Upper lobe of left lung (tissue), 6 donors: ENCODE measurements around the gene RASL10B. TPM values are rescaled to one million over a fixed set of nuclear protein-coding genes. Genes with fewer than 3 reads are reported as not detected.

Source experiments
- ATAC-seq, 2 donors: fragments of 200-7000 bp; cut with Tn5 transposase; one replicate each; pipeline ENCODE4 v1.9.1; 2022; ENCODE audit warnings: mild to moderate bottlenecking in 2 of 2, moderate library complexity in 2 of 2; ENCODE audit not compliant: low FRiP score in 2 of 2
- DNase-seq, 2 donors: peaks; one replicate each; pipeline ENCODE4 v3.0.0-alpha.2; 2019 to 2020
- H3K27ac ChIP-seq, 4 donors: fragments of 200-600 bp; sonication (generic); one replicate each; pipeline ENCODE4 v1.5.1; 2016 to 2019
- H3K27me3 ChIP-seq, 4 donors: fragments of 200-600 bp; sonication (generic); one replicate each; pipeline ENCODE4 v1.5.1; 2017 to 2019
- H3K36me3 ChIP-seq, 4 donors: fragments of 200-600 bp; sonication (generic); one replicate each; pipeline ENCODE4 v1.5.1; 2016 to 2019
- H3K4me1 ChIP-seq, 4 donors: fragments of 200-600 bp; sonication (generic); one replicate each; pipeline ENCODE4 v1.5.1; 2018 to 2019
- H3K4me3 ChIP-seq, 4 donors: fragments of 200-600 bp; sonication (generic); one replicate each; pipeline ENCODE4 v1.5.1; 2017 to 2019; ENCODE audit warnings: mild to moderate bottlenecking in 2 of 4, moderate library complexity in 1 of 4
- H3K9me3 ChIP-seq, 4 donors: fragments of 200-600 bp; sonication (generic); one replicate each; pipeline ENCODE4 v1.5.1; 2018 to 2019
- CTCF ChIP-seq, 6 experiments: fragments of 450-650 bp in 4 of 6; fragments of 200-600 bp in 2 of 6; sonication (generic) in 2 of 6; IDR thresholded peaks; one replicate each; pipeline ENCODE4 v1.5.1; 2016 to 2019; ENCODE audit warnings: antibody characterized with exemption in 6 of 6
- EP300 ChIP-seq, 4 donors: sonication (generic); formaldehyde crosslinking; IDR thresholded peaks; one replicate each; pipeline ENCODE4 v1.5.1; 2017; ENCODE audit warnings: antibody characterized with exemption in 4 of 4, control low read depth in 2 of 4
- POLR2A ChIP-seq, 4 donors: fragments of 450-650 bp; IDR thresholded peaks; one replicate each; pipeline ENCODE4 v1.5.1; 2016 to 2017; ENCODE audit warnings: antibody characterized with exemption in 4 of 4, mild to moderate bottlenecking in 2 of 4
- POLR2AphosphoS5 ChIP-seq, 2 donors: sonication (generic); formaldehyde crosslinking; IDR thresholded peaks; one replicate each; pipeline ENCODE4 v1.5.1; 2017; ENCODE audit warnings: antibody characterized with exemption in 2 of 2
- whole genome bisulfite sequencing, 2 donors: methylation state at CpG; one replicate each; pipeline ENCODE4 v1.1.5; 2017 to 2018; 5-methylcytosine and 5-hydroxymethylcytosine counted together
- total RNA-seq, 6 donors: library from RNA; depleted of rRNA in 4 of 6; stranded (reverse); fragments of >200 nt in 4 of 6; gene quantifications; one replicate each; pipeline versions ENCODE4 v1.1.0 to v1.2.1, GENCODE V29; 2016 to 2021
- donor health status: DM: no; HTN: no; CAD: no; lungs with moderate emphysema.
- donor health status: DM: no; HTN: yes; CAD: no; lungs with severe emphysema.

The RASL10B gene
- total RNA-seq, 6 donors from 2014 or later = 1.0 to 4.1 (median 1.7) TPM

GRCh38 chr17:35709874-35710273 lies 21.6 kb upstream of the RASL10B start:
- no peak overlapping the region for H3K4me3 ChIP-seq
- DNase-seq (no peak), ATAC-seq (no peak)
- no peak for TF ChIP-seq POLR2AphosphoS5 (IDR thresholded peaks at IDR 0.05)
- TF ChIP-seq POLR2A (IDR thresholded peaks at IDR 0.05) = no peak
- TF ChIP-seq EP300 (IDR thresholded peaks at IDR 0.05) = no peak
- no peak for TF ChIP-seq CTCF (IDR thresholded peaks at IDR 0.05)
- 75 to 76% methylated on average over 3 of the region's 3 CpGs for WGBS, 2 donors
- H3K27me3 ChIP-seq = no peaks in the 10 kb centered on the region
- H3K4me1 ChIP-seq = peaks cover 26 to 36% (median 29%) of the 10 kb centered on the region in 4 donors
- peaks cover 6 to 53% (median 18%) of the 10 kb centered on the region in 4 donors for H3K36me3 ChIP-seq
- H3K27ac ChIP-seq = no peak overlapping the region
- H3K9me3 ChIP-seq = no peaks in the 10 kb centered on the region

DNA sequence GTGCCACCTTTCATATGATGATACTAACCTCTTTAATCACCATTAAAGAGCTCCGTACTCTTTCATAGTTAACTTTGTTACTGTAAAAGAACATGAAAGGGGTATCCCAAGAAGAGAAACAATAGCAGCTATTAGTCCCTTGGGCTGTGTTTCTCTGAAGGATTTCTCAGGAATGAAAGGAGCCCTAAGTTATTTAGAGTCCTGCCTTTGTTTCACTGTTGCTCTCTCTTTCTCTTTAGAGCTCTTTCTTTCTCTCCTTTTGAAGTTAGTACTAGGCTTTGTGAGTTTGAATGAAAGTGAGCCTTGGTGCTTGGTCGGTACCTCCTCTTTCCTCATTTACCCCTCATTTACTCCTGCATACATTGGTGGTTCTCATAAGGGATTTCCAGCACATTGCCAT lies 20.5 kb upstream of the RASL10B start:
- no peaks in the 10 kb centered on the region for H3K27me3 ChIP-seq
- H3K36me3 ChIP-seq = peaks cover 6 to 56% (median 18%) of the 10 kb centered on the region in 4 donors
- no peak for ATAC-seq

GRCh38 chr17:35713069-35713728 lies 18.2 kb upstream of the RASL10B start:
- TF ChIP-seq POLR2AphosphoS5 (IDR thresholded peaks at IDR 0.05) (peak; percentile 20 to 31), POLR2A (IDR thresholded peaks at IDR 0.05) (no peak)
- Histone ChIP-seq H3K4me1 (peaks cover 36 to 42% (median 38%) of the 10 kb centered on the region in 4 donors), H3K9me3 (no peaks in the 10 kb centered on the region), H3K4me3 (no peak overlapping the region), H3K27ac (peak overlapping the region in 2 of 4 donors; percentile 36 to 38), H3K27me3 (no peaks in the 10 kb centered on the region), H3K36me3 (peaks cover 6 to 64% (median 20%) of the 10 kb centered on the region in 4 donors)
- DNase-seq (no peak), ATAC-seq (no peak)
- WGBS, 2 donors = 33 to 34% methylated on average over 7 of the region's 7 CpGs

More for the DNA sequence above, 20.5 kb upstream of the RASL10B start:
- no peak for TF ChIP-seq CTCF (IDR thresholded peaks at IDR 0.05)
- TF ChIP-seq POLR2A (IDR thresholded peaks at IDR 0.05) = no peak
- no peak for TF ChIP-seq EP300 (IDR thresholded peaks at IDR 0.05)
- TF ChIP-seq POLR2AphosphoS5 (IDR thresholded peaks at IDR 0.05) = no peak
- no peak for DNase-seq
- Histone ChIP-seq H3K4me1 (peaks cover 24 to 27% (median 26%) of the 10 kb centered on the region in 4 donors), H3K9me3 (no peaks in the 10 kb centered on the region), H3K27ac (no peak overlapping the region), H3K4me3 (no peak overlapping the region)
- WGBS, 2 donors = 93 to 98% methylated on average over 2 of the region's 2 CpGs

DNA sequence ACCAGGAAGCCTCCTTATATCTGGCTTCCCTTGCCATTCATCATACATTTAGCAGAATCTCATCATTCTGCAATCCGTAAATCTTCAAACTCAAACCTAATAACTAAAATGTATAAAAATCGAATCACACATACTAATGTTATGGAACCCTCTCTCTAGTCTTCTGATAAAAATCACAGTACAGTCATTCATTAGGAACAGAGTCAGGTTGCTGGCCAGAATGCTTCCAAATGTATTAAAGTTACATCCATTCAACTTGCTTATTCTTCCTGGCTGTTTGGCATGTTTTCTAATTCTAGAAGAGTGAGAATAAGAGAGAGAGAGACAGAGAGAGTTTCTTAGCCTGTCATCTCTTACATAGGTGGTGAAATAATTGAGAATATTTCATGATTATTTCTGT lies 16.5 kb upstream of the RASL10B start:
- H3K27ac ChIP-seq = no peak overlapping the region
- WGBS, 2 donors = 87% methylated on average over 2 of the region's 2 CpGs
- H3K27me3 ChIP-seq = no peaks in the 10 kb centered on the region
- peaks cover 8 to 61% (median 18%) of the 10 kb centered on the region in 4 donors for H3K36me3 ChIP-seq
- TF ChIP-seq POLR2AphosphoS5 (IDR thresholded peaks at IDR 0.05) (no peak), CTCF (IDR thresholded peaks at IDR 0.05) (no peak), EP300 (IDR thresholded peaks at IDR 0.05) (no peak), POLR2A (IDR thresholded peaks at IDR 0.05) (no peak)
- H3K4me3 ChIP-seq = no peak overlapping the region
- no peak for DNase-seq
- ATAC-seq = no peak
- no peaks in the 10 kb centered on the region for H3K9me3 ChIP-seq
- H3K4me1 ChIP-seq = peaks cover 31 to 44% (median 41%) of the 10 kb centered on the region in 4 donors

DNA sequence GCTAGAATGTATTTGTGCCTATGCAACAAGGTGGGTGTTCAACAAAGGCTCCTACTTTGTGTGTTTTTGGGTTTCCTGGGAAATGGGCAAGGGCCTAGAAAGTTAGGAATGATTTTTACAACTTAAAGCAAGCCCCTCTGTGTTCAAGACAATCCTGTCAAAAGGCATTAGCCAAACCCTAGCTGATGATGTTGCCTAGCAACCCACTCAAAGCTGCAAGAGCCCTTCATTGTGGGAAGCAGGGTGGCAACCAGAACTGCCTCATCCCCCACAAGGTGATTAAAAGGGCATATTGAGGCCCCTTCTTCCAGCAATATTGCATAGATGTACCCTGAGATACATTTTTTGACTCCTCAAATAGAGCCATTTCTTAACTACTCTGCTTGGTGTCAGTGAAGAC lies 16.0 kb upstream of the RASL10B start:
- H3K4me1 ChIP-seq = peaks cover 31 to 44% (median 41%) of the 10 kb centered on the region in 4 donors
- no peak for DNase-seq
- ATAC-seq = no peak
- peak overlapping the region in 2 of 4 donors; percentile 8 to 74 for H3K27ac ChIP-seq
- no peaks in the 10 kb centered on the region for H3K27me3 ChIP-seq
- no peak for TF ChIP-seq POLR2AphosphoS5 (IDR thresholded peaks at IDR 0.05)
- no peak for TF ChIP-seq EP300 (IDR thresholded peaks at IDR 0.05)
- no peak for TF ChIP-seq POLR2A (IDR thresholded peaks at IDR 0.05)
- no peak for TF ChIP-seq CTCF (IDR thresholded peaks at IDR 0.05)
- peaks cover 8 to 59% (median 18%) of the 10 kb centered on the region in 4 donors for H3K36me3 ChIP-seq
- no peaks in the 10 kb centered on the region for H3K9me3 ChIP-seq
- no peak overlapping the region for H3K4me3 ChIP-seq
